ENCODE measurements around the gene METAP1D.

- TF ChIP-seq CTCF (IDR thresholded peaks at IDR 0.05) (no peak), POLR2AphosphoS5 (IDR thresholded peaks at IDR 0.05; ENCODE audit: low read depth, low read length) (no peak), TCF7L2 (IDR thresholded peaks at IDR 0.05; ENCODE audit: low read depth, low read length) (no peak), SIN3A (IDR thresholded peaks at IDR 0.05; ENCODE audit: borderline replicate concordance, insufficient read depth, low read depth, low read length) (no peak)
- TF ChIP-seq, protein P1, sequence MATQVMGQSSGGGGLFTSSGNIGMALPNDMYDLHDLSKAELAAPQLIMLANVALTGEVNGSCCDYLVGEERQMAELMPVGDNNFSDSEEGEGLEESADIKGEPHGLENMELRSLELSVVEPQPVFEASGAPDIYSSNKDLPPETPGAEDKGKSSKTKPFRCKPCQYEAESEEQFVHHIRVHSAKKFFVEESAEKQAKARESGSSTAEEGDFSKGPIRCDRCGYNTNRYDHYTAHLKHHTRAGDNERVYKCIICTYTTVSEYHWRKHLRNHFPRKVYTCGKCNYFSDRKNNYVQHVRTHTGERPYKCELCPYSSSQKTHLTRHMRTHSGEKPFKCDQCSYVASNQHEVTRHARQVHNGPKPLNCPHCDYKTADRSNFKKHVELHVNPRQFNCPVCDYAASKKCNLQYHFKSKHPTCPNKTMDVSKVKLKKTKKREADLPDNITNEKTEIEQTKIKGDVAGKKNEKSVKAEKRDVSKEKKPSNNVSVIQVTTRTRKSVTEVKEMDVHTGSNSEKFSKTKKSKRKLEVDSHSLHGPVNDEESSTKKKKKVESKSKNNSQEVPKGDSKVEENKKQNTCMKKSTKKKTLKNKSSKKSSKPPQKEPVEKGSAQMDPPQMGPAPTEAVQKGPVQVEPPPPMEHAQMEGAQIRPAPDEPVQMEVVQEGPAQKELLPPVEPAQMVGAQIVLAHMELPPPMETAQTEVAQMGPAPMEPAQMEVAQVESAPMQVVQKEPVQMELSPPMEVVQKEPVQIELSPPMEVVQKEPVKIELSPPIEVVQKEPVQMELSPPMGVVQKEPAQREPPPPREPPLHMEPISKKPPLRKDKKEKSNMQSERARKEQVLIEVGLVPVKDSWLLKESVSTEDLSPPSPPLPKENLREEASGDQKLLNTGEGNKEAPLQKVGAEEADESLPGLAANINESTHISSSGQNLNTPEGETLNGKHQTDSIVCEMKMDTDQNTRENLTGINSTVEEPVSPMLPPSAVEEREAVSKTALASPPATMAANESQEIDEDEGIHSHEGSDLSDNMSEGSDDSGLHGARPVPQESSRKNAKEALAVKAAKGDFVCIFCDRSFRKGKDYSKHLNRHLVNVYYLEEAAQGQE (IDR thresholded peaks at IDR 0.05; ENCODE audit: insufficient read depth in 1 of 2, low read depth in 2 of 2, low read length in 1 of 2) = no peak
Measured at GRCh38 chr2:172040311-172040710, 40.6 kb downstream of the METAP1D start.

All from Panc1 (cell line).